Esophagus muscularis mucosa (tissue), 4 donors: ENCODE data around the gene CASKIN1.
"Not testable (repeated sequence)": the region's sequence is repeated elsewhere in the genome, so short reads cannot be mapped to it uniquely, and the experiment has no call there.

Experiments
- EP300 ChIP-seq: sonication (generic); formaldehyde crosslinking; IDR thresholded peaks from one replicate; pipeline ENCODE4 v1.6.1; 2017; ENCODE audit warnings: antibody characterized with exemption
- POLR2A ChIP-seq: fragments of 450-650 bp; IDR thresholded peaks from one replicate; pipeline ENCODE4 v1.6.1; 2017; ENCODE audit warnings: antibody characterized with exemption, moderate library complexity, mild to moderate bottlenecking, low read depth
- TF ChIP-seq, protein P1 (sequence below), 3 experiments: fragments of 200-600 bp in 2 of 3; fragments of 450-650 bp in 1 of 3; sonication (generic) in 2 of 3; IDR thresholded peaks; one replicate each; pipeline ENCODE4 v1.5.1; 2017 to 2019; ENCODE audit warnings: antibody characterized with exemption in 3 of 3, mild to moderate bottlenecking in 2 of 3, moderate library complexity in 1 of 3

GRCh38 chr16:2129890-2130447, 66.4 kb downstream of the CASKIN1 start:
- TF ChIP-seq, protein P1, sequence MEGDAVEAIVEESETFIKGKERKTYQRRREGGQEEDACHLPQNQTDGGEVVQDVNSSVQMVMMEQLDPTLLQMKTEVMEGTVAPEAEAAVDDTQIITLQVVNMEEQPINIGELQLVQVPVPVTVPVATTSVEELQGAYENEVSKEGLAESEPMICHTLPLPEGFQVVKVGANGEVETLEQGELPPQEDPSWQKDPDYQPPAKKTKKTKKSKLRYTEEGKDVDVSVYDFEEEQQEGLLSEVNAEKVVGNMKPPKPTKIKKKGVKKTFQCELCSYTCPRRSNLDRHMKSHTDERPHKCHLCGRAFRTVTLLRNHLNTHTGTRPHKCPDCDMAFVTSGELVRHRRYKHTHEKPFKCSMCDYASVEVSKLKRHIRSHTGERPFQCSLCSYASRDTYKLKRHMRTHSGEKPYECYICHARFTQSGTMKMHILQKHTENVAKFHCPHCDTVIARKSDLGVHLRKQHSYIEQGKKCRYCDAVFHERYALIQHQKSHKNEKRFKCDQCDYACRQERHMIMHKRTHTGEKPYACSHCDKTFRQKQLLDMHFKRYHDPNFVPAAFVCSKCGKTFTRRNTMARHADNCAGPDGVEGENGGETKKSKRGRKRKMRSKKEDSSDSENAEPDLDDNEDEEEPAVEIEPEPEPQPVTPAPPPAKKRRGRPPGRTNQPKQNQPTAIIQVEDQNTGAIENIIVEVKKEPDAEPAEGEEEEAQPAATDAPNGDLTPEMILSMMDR (IDR thresholded peaks at IDR 0.05), result not testable (repeated sequence)
- not testable (repeated sequence) for TF ChIP-seq EP300, POLR2A
